M059J (cell line): ENCODE measurements around the gene MFSD1. TPM values are rescaled to one million over a fixed set of nuclear protein-coding genes. Genes with fewer than 3 reads are reported as not detected.
A peak's percentile ranks its signal among the peaks of the same experiment; 100 is the strongest.

Experiments used
- DNase-seq: peaks from one replicate; pipeline ENCODE4 v3.0.0-alpha.2; 2012; ENCODE audit warnings: low read depth
- total RNA-seq: library from RNA; depleted of rRNA; stranded (reverse); fragments of >200 nt; shearing (Covaris generic); gene quantifications from 2 replicates; pipeline ENCODE4 v1.2.3, GENCODE V29; 2014; rRNA removed

Gene MFSD1, protein sequence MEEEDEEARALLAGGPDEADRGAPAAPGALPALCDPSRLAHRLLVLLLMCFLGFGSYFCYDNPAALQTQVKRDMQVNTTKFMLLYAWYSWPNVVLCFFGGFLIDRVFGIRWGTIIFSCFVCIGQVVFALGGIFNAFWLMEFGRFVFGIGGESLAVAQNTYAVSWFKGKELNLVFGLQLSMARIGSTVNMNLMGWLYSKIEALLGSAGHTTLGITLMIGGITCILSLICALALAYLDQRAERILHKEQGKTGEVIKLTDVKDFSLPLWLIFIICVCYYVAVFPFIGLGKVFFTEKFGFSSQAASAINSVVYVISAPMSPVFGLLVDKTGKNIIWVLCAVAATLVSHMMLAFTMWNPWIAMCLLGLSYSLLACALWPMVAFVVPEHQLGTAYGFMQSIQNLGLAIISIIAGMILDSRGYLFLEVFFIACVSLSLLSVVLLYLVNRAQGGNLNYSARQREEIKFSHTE
- 139 and 180 TPM in 2 replicates for total RNA-seq

DNA sequence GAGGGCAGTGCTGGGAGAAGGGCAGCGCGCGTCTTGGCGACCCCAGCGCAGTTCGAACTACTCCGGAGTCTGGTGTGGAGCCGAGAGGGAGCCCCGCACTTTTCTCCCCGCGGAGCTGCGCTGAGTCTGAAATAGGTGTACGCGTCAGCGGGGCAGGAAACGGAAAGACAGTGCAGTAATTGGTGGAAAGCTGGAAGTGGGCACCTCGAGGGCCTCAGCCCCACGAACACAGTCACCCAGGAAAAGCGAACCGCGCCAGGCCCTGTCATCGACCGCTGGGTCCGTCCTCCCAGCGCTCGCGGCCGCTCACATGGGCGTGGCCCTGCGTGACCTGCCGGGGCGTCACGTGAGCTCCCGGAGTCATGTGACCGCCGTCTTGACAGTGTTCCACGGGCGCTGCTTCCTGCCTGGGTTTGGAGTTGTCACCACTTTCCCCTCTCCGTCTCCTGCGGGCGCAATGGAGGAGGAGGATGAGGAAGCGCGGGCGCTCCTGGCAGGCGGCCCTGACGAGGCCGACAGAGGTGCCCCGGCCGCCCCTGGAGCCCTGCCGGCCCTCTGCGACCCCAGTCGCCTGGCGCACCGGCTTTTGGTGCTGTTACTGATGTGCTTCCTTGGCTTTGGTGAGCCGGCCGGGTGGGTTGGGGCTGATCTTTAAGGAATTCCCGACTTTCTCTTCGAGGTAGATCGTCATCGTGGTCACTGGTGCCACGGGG is at the start of gene MFSD1:
Gene MFSD1 (plus strand): TSS at position 359 of the 713 bp plus-strand sequence. CDS start 99 bp downstream, at position 458.
- DNase-seq: peak; percentile 96

DNA sequence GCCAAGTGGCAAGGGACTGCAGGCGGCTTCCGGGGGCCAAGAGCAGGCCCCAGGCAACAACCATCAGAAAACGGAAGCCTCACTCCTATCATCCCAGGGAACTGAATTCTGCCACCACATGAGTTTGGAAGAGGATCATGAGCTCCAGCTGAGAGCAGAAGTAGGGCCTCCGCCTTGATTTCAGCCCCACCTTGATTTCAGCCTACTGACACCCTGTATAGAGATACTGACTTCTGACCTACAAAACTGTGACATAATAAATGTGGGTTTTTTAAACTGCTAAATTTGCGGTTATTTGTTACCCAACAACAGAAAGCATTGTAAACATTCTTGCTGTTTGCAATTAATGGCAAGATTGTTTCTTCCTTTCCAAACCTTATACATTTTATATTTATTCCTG is 48.0 kb upstream of the MFSD1 start:
- DNase-seq: no peak

DNA sequence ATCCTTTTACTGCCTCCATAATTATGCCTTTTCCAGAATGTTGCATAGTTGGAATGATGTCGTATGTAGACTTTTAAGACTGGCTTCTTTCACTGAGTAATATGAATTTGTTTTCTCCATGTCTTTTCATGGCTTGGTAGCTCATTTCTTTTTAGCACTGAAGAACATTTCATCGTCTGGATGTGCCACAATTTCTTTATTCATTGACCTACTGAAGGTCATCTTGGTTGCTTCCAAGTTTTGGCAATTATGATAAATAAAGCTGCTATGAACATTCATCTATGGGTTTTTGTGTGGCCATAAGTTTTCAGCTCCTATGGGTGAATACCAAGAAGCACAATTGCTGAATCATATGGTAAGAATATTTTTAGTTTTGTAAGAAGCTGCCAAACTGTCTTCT is 46.4 kb upstream of the MFSD1 start:
- DNase-seq: no peak

DNA sequence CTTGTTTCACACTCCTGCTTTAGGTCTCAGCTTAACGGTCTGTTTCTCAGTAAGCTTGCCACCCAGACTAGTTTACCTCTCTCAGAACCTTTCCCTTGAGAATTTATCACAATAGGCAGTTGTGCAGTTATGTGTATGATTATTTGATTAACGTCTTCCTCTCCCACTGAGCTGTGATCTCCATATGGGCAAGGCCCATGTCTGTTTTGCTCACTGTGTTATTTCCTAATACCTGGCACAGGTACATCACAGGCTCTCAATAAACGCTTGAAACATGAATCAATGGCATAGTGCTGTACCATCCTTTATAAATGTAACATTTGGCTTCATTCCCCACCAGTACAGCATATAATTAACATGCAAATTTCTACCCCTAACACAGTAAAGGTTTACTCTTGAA is 40.5 kb upstream of the MFSD1 start:
- no peak for DNase-seq

DNA sequence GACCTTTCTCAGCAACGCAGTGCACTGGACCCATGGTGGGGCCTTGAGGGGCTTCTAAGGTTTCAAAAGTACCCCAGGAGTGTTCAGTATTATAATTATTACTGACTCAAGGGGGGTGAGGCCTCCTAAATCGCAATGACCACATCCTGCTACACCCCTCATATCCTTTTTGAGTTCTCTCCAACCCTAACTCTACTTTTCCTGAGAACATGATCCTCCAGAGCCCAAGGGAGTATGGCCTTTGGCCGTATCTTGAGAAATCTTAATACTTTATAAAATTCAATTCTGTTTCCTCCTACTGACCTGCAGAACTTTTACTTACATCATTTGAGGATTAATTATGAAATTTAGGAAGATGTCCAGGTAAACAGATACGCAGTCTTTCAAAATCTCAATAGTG is 39.2 kb upstream of the MFSD1 start:
- no peak for DNase-seq

DNA sequence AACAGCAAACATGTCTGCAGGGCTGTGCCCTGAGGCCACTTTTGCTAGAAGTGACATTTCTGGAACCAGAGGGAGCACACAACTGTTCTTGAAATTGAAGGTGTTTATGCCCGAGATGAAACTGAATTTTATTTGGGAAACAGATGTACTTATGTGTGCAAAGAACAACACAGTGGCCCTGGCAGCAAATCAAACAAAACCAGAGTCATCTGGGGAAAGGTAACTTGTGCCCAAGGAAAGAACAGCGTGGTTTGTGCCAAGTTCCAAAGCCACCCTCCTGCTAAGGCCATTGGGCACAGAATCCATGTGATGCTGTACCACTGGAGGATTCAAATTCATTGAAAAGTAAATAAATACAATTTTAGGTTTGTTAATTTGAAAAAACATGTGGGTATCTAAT is 38.4 kb upstream of the MFSD1 start:
- no peak for DNase-seq

DNA sequence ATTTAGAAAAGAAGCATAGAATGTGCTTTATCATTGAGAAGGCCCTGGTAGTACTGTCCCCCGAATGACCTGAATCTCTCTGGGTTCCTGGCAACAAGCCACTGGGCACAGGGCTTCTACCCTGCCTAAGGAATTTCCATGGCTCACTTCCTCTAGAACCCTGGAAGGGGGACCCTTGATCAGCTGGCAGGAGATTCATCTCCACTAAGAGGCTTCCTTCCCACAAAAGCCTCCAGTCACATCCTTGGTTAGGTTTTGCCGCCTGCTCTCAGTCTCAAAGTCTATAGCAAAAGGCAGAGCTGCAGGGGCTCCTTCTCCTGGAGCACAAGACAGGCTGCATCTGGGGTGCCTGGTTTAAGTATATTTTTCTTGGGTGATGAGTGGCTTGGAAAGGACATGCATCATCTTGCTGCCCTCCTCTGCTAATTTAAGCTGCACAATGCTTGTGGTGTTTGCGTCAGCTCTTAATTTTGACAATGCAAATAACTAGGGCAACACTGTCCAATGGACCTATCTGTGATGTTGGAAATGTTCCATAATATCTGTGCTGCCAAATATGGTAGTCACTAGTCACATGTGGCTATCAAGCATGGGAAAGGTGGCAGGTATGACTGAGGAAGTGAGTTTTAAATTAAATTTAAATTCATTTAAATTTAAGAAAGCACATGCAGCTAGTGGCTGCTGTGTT is 36.2 kb upstream of the MFSD1 start:
- peak; percentile 74 for DNase-seq

DNA sequence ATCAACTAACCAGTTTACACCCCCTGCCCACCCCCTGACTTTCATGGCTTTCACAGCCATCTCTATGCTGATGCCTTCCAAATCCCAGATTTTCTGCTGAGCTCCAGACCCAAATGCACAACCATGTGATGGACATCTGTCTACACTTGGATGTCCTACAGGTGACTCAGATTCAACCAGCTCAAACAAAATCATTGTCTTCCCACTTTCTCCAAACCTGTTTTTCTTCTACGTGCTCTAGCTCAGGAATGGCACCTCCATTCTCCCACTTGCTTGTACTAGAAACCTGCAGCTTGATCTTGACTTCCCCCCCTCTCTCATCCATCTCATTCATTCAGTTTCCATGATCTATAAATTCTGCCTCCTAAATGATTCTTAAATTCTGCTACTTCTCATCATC is 35.5 kb upstream of the MFSD1 start:
- no peak for DNase-seq

DNA sequence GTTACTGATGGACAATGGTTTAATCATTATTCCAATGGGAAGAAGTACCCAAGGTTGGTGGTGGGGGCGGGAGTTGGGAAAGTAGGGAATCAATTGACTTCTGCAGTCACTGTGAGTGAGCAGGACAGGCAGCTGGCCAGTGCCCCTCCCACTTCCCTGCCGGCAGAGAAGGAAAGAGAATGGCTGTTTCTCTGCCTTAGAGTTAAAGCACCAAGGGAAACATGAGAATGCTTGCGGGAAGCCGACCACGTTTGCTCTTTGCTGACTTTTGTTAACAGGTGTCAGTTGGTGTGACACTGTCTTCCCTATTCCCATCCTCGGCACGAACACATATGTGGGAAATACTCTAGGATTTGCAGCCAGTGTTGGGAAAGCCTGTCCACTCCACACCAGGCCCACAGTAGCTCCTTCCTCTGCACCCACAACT is 33.5 kb upstream of the MFSD1 start:
- DNase-seq: peak; percentile 70

DNA sequence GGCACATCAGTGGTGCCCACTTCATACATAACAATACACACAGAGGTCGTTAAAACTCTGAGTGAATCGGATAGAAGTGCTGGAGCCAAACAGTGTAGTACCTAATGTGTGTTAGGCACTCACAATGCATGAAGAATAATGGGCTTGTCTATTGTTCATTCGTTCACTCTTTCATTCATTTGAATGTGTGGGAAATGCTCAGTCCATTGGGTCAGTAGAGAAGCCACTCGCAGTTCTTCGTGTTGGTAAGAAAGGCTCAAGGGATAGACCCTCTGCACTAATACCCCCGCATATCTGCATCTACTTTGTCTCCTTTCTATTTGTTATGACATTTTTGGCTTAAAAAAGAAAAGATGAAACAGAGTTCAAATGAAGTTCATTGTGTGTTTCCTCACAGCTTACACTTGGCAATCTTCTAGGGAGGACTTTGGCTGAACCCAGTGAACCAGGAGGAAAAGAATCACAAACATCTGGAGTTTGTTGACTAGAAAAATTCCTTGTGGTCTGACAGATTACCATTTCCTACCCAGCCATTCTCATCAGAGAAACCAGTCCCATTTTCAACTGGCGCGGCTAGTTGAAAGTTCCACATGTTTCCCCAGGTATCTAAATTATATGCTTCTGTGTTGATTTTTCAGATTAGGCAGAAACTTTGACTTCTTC is 32.8 kb upstream of the MFSD1 start:
- DNase-seq: peak; percentile 97

DNA sequence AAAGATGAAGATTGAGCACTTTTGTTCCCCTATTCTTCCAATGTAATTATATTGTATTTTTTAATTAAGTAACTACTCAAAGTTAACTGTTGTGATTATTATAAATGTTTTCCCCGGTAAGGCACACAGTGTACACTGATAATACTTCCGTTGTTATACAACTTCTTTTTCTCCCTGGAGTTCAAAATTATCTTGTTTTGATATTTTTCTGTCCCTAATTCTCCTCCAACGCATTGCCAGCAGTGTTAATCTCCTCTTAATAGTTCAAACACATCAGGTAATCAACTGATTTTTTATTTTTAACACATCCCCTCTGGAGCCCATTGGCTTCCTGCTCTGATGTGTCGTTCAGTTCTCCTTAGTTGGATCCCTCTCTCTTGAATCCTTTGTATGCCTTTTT is 32.3 kb upstream of the MFSD1 start:
- no peak for DNase-seq

DNA sequence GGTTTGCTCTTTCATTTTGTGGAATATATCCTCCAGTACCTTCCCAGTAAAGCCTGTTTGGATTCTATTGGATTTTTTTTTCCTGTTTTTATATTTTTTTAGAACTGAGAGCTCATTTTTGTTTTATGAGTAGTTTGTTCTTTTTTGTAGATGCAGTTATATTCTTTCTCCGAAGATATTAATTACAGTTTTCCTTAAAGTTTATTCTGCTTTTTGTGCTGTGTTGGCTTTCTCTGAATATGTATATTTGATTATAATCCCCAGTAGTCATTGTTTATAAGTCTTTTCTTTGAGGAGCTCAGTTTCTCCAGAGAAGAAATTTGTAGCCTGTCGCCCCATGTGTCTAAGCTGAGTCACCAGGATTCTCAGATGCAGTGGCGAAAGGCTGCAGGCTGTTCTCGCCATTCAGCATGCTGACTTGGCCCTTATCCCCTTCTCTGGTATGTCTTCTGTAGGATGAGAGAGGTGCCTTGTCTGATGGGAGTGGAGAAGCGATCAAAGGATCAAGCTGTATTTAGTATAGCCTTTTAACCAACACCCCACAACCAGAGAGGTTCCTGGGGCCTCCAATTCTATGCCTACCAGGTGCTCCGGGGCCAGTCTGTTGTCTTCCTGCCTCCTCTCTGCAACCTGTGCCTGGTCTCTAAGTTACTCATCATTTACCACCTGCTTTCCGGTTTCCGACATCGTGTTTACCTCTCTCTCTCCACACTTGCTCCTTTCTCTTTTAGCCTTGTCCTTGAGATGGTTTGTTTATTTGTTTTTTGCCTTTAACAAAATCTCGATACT is 31.7 kb upstream of the MFSD1 start:
- DNase-seq: peak; percentile 81

DNA sequence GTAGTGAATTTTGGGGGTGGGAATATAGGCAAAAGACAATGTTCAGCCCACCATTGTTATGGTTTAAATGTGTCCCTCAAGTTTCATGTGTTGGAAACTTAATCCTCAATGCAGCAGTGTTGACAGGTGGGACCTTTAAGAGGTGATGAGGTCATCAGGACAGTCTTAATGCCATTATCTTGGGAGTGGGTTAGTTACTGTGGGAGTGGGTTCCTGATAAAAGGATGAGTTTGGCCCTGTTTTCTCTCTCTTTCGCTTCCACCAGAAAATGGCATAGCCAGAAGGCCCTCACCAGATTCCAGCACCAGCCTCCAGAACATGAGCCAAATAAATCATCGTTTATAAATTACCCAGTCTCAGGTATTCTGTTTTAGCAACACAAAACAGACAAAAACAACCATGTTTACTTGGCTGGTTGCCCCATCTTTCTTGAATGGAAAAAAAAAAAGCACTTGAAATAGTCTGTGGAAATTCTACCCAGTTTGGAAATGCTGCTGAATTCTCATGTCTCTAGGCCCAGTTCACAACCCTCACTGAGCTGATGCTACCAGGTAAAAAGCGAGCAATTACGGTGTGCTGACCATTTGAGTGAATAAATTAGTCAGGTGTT is 31.0 kb upstream of the MFSD1 start:
- peak; percentile 59 for DNase-seq

DNA sequence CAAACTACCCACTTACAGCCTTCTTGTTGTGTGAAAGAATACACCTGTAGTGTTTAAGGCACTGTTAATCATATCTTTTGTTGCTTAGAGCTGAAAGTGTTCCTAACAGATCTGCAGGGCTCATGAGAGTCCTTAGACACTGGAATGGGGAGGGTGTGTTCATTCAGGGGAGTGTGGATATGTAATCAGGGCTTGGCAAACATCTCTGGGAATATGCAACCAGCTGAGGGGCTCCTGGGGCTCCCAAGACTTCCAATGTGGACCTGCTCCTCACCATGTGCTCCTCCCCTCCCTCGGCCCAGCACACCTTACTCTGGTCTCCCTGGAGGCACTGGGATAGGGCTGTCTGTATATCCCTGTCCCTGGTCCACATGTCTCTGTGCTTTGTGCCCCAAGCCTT is 30.3 kb upstream of the MFSD1 start:
- no peak for DNase-seq

DNA sequence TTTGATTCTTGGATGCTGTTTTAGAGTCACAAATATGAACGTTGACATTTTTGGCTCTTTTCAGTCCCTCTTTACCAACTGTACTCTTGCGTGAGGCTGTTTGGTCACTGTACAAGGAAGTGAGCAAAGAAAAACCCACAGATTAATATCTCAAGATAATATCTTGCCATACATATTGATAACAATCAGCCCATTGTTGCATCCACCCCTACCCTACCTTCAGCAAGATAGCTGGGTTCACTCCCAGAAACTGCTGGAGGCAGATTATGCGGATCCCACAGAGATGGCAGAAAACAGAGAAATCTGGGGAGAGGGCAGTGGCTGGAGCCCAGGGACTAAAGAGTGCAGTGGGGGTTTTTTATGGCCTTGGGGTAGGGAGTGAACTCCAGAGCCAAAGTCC is 29.9 kb upstream of the MFSD1 start:
- no peak for DNase-seq

DNA sequence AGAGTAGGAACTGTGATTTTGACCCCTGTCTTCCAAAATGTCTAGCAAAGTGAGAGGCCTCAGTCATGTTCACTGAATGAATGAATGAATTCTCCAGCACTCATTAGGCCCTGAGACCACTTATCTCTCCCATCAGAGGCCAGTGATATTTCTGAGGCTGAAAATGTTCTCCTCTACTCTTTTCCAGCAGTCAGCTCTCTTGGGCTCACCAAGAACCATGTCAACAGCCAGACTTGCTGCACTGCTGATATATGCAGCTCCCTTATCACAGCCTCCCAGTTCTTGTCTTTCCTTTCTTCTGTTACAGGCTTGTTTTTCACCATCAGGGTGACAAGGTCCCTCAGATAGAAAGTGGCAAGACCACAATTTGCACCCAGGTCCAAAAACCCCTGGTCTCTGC is 28.7 kb upstream of the MFSD1 start:
- no peak for DNase-seq

DNA sequence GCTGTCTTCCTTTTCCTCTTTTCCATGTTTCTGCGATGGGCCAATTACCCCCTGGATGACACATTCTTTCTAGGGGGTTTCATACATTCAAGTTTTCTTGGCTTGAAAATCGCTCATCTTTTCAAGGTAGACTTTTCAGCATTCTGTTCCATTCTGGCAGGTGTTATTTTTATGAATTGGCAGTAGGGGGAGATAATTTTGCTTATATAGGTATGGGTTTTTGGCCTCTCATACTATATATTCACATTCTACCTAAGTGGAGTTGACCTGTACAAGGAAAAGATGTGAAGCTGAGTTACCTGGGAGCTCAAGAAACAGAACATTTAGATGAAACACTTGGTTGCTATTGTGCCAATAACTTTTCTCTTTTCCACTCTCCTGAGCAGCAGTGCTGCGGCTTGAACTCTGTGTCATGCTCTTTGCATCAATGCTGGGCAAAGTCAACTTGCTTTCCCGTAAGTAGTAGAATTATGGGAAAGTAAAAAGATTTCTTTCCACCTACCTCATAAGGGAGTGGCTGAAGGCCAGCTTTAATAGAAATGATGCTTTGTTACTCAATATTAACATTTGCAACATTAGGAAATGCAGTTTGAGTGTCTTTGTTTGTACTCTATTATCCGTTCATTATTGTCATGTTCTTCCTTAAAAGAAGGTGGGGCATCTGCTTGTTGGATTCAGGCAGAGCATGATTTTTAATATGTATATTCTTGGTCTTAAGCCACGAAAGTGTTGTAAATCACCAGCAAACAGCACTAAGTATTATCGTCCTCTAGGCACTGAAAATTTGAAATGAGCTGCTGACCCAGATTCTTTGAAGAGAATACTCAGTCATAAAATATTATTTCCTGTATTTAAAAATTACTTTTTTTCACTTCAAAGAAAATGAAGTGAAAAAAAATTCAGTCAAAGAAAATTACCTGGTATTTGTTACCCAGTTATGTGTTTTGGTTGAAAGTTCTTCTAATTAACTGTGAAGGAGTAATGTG is 27.7 kb upstream of the MFSD1 start:
- DNase-seq: no peak

DNA sequence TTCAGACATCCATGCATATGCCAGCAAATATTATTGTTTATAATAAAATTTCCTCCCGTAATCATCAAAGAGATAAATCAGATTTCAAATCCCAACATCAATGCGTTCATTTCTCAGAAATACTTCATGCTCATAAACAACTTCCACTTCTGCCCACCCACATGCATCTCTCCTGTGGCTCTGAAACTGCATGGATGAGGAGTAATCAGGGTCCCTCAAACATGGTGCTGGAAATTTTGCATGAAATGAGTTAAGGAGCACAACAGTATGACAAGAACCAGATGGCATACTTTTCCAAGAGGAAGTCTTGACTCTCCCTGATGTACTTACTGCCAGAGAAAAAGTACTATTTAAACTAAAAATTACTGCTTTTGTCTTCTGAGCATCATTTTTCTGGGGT is 26.9 kb upstream of the MFSD1 start:
- no peak for DNase-seq
